Endothelial cell (in vitro differentiated cells): ENCODE measurements around the gene MYO18B. TPM values are rescaled to one million over a fixed set of nuclear protein-coding genes. Genes with fewer than 3 reads are reported as not detected.

Experiments used
- DNase-seq: peaks from one replicate; pipeline ENCODE4 v3.0.0; 2021; ENCODE audit warnings: low spot score
- H3K27ac Mint-ChIP-seq: one replicate; pipeline ENCODE4 v1.8.0; 2021; ENCODE audit warnings: mixed read lengths, inconsistent platforms; ENCODE audit not compliant: unreplicated experiment
- H3K27me3 Mint-ChIP-seq: one replicate; pipeline ENCODE4 v1.8.0; 2021; ENCODE audit warnings: mild to moderate bottlenecking, moderate library complexity, mixed read lengths, inconsistent platforms; ENCODE audit not compliant: unreplicated experiment
- H3K36me3 Mint-ChIP-seq: one replicate; pipeline ENCODE4 v1.8.0; 2021; ENCODE audit warnings: mild to moderate bottlenecking, low read depth, mixed read lengths, inconsistent platforms; ENCODE audit not compliant: unreplicated experiment
- H3K4me1 Mint-ChIP-seq: one replicate; pipeline ENCODE4 v1.8.0; 2021; ENCODE audit warnings: mild to moderate bottlenecking, mixed read lengths, inconsistent platforms; ENCODE audit not compliant: unreplicated experiment
- H3K4me3 Mint-ChIP-seq: one replicate; pipeline ENCODE4 v1.8.0; 2021; ENCODE audit warnings: mild to moderate bottlenecking, mixed read lengths, inconsistent platforms; ENCODE audit not compliant: unreplicated experiment
- H3K9me3 Mint-ChIP-seq: one replicate; pipeline ENCODE4 v1.8.0; 2021; ENCODE audit warnings: mixed read lengths, inconsistent platforms; ENCODE audit not compliant: unreplicated experiment
- total RNA-seq: library from RNA; stranded (reverse); fragmentation: NEBNext Ultra II Directional; extraction: Animal tissue kit (Norgen Biotek cat#: 25700); gene quantifications from one replicate; pipeline ENCODE4 v1.2.1, GENCODE V29; 2021; ENCODE audit not compliant: unreplicated experiment
- TF ChIP-seq, protein P1 (sequence below): fragments of 200-600 bp; sonication (generic); IDR thresholded peaks from one replicate; pipeline ENCODE4 v1.5.0; 2021; ENCODE audit warnings: antibody characterized with exemption; ENCODE audit not compliant: unreplicated experiment

MYO18B gene
- total RNA-seq, 1 donor from 2014 or later = not detected

DNA sequence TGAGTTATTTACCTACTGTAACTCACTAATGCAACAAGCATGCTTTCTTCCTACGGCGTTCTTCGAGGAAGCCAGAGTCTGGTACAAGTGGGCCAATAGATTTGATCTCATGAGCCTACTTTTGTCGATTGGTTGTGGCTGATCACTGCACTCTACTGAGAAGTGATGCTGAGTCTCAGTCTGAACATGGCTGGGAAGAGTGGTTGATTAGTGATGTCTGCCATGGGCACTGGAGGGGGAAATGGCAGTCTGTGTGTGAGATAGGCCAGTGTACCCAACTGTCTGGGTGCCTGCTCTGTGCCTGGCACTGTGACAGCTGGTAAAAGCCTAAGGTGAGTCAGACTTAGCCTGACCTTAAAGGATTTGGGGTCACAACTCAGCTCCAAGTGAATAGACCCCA lies 28.3 kb downstream of the MYO18B start:
- H3K27ac Mint-ChIP-seq = no peak overlapping the region
- peaks cover 6% of the 10 kb centered on the region for H3K36me3 Mint-ChIP-seq
- DNase-seq = no peak
- peaks cover 8% of the 10 kb centered on the region for H3K9me3 Mint-ChIP-seq
- H3K27me3 Mint-ChIP-seq = peaks cover 3% of the 10 kb centered on the region
- no peaks in the 10 kb centered on the region for H3K4me1 Mint-ChIP-seq
- no peak overlapping the region for H3K4me3 Mint-ChIP-seq
- TF ChIP-seq, protein P1, sequence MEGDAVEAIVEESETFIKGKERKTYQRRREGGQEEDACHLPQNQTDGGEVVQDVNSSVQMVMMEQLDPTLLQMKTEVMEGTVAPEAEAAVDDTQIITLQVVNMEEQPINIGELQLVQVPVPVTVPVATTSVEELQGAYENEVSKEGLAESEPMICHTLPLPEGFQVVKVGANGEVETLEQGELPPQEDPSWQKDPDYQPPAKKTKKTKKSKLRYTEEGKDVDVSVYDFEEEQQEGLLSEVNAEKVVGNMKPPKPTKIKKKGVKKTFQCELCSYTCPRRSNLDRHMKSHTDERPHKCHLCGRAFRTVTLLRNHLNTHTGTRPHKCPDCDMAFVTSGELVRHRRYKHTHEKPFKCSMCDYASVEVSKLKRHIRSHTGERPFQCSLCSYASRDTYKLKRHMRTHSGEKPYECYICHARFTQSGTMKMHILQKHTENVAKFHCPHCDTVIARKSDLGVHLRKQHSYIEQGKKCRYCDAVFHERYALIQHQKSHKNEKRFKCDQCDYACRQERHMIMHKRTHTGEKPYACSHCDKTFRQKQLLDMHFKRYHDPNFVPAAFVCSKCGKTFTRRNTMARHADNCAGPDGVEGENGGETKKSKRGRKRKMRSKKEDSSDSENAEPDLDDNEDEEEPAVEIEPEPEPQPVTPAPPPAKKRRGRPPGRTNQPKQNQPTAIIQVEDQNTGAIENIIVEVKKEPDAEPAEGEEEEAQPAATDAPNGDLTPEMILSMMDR = no peak

- H3K9me3 Mint-ChIP-seq = no peaks in the 10 kb centered on the region
- no peak overlapping the region for H3K27ac Mint-ChIP-seq
- H3K27me3 Mint-ChIP-seq = peaks cover 5% of the 10 kb centered on the region
- TF ChIP-seq, protein P1 = no peak
- H3K4me3 Mint-ChIP-seq = no peak overlapping the region
- DNase-seq = no peak
- H3K36me3 Mint-ChIP-seq = no peaks in the 10 kb centered on the region
- no peaks in the 10 kb centered on the region for H3K4me1 Mint-ChIP-seq
Observed at GRCh38 chr22:25772288-25772687, 30.3 kb downstream of the MYO18B start.

GRCh38 chr22:25774575-25775026 lies 32.6 kb downstream of the MYO18B start:
- Mint-ChIP-seq H3K9me3 (no peaks in the 10 kb centered on the region), H3K4me3 (no peak overlapping the region), H3K4me1 (no peaks in the 10 kb centered on the region), H3K27me3 (peaks cover 5% of the 10 kb centered on the region), H3K27ac (no peak overlapping the region), H3K36me3 (no peaks in the 10 kb centered on the region)
- peak; percentile 62 for DNase-seq
- TF ChIP-seq, protein P1 = peak; percentile 76

- H3K9me3 Mint-ChIP-seq = no peaks in the 10 kb centered on the region
- TF ChIP-seq, protein P1 = no peak
- H3K4me1 Mint-ChIP-seq = no peaks in the 10 kb centered on the region
- H3K36me3 Mint-ChIP-seq = no peaks in the 10 kb centered on the region
- H3K27me3 Mint-ChIP-seq = peaks cover 5% of the 10 kb centered on the region
- DNase-seq = peak; percentile 60
- no peak overlapping the region for H3K4me3 Mint-ChIP-seq
- H3K27ac Mint-ChIP-seq = no peak overlapping the region
Observed at GRCh38 chr22:25775531-25775930, 33.5 kb downstream of the MYO18B start.

GRCh38 chr22:25777411-25777810 lies 35.4 kb downstream of the MYO18B start:
- H3K4me1 Mint-ChIP-seq = no peaks in the 10 kb centered on the region
- peaks cover 5% of the 10 kb centered on the region for H3K27me3 Mint-ChIP-seq
- DNase-seq = no peak
- no peak overlapping the region for H3K4me3 Mint-ChIP-seq
- TF ChIP-seq, protein P1 = no peak
- no peaks in the 10 kb centered on the region for H3K9me3 Mint-ChIP-seq
- H3K27ac Mint-ChIP-seq = no peak overlapping the region
- H3K36me3 Mint-ChIP-seq = no peaks in the 10 kb centered on the region
